HepG2 (cell line): Measurements from ENCODE around the gene ADSL. TPM values are rescaled to one million over a fixed set of nuclear protein-coding genes. Genes with fewer than 3 reads are reported as not detected.

Experiments used
- ATAC-seq: fragments of 200-7000 bp; cut with Tn5 transposase; 3 replicates; pipeline ENCODE4 v1.9.1; 2020; ENCODE audit warnings: mild to moderate bottlenecking, moderate library complexity
- BruUV-seq: library from RNA; stranded (reverse); fragments of 400-500 nt; replicated peaks from 2 replicates; lab custom pipeline; 2021; lab: Mats Ljungman, UMichigan
- CTCF ChIA-PET: fragments of 300-600 bp; formaldehyde crosslinking; extraction: SDS; loops from one replicate; lab custom pipeline; 2021; ENCODE audit warnings: low total read pairs, inconsistent platforms, low intra/inter-chr PET ratio; lab: Yijun Ruan, JAX
- POLR2A ChIA-PET: fragments of 350-600 bp; sonication (Branson Sonifier 250); formaldehyde crosslinking; loops from one replicate; lab custom pipeline; 2020; ENCODE audit warnings: antibody characterized with exemption, inconsistent platforms; lab: Yijun Ruan, JAX
- DNase-seq: peaks from one replicate; pipeline ENCODE4 v3.0.0-alpha.2; 2015; ENCODE audit warnings: low spot score
- FAIRE-seq: peaks from 3 replicates; lab custom pipeline; 2011; peaks lifted over from hg19 to GRCh38; lab: Jason Lieb, UNC
- H2AFZ ChIP-seq: one replicate; pipeline ENCODE4 v1.6.1; 2011; ENCODE audit warnings: low read length, inconsistent platforms
- H3K27ac ChIP-seq: fragments of 300-600 bp; 3 replicates; pipeline ENCODE4 v1.8.0; 2011; ENCODE audit warnings: mixed run types, mild to moderate bottlenecking, mixed read lengths, low read length, inconsistent platforms; ENCODE audit not compliant: insufficient read depth; ENCODE audit errors: extremely low read length
- H3K27me3 ChIP-seq, 2 experiments: fragments of 200-600 bp in 1 of 2; 2 replicates in 1 of 2; 3 replicates in 1 of 2; pipeline versions ENCODE4 v1.6.0 to v1.8.0; 2011; ENCODE audit warnings: low read length in 2 of 2, mild to moderate bottlenecking in 2 of 2, moderate library complexity in 2 of 2, inconsistent platforms in 1 of 2; ENCODE audit not compliant: insufficient read depth in 2 of 2, control insufficient read depth in 1 of 2
- H3K36me3 ChIP-seq, 2 experiments: fragments of 200-600 bp in 1 of 2; replicated peaks in 1 of 2; 2 replicates in 1 of 2; 3 replicates in 1 of 2; pipeline versions ENCODE4 v1.5.1 to v1.8.0; 2011; ENCODE audit warnings: low read length in 2 of 2, inconsistent platforms in 1 of 2; ENCODE audit not compliant: insufficient read depth in 2 of 2, control insufficient read depth in 1 of 2
- H3K4me1 ChIP-seq: 2 replicates; pipeline ENCODE4 v1.5.1; 2012; ENCODE audit warnings: low read length, inconsistent platforms; ENCODE audit not compliant: insufficient read depth
- H3K4me2 ChIP-seq: 2 replicates; pipeline ENCODE4 v1.6.0; 2011; ENCODE audit warnings: low read depth, low read length, inconsistent platforms
- H3K4me3 ChIP-seq, 3 experiments: fragments of 200-600 bp in 1 of 3; sonication (generic), shearing (Covaris generic) in 1 of 3; replicated peaks in 1 of 3; 2 replicates each; pipeline ENCODE4 v1.5.1; 2011 to 2016; ENCODE audit warnings: low read length in 3 of 3, inconsistent platforms in 2 of 3, low read depth in 2 of 3, mild to moderate bottlenecking in 2 of 3, control low read depth in 1 of 3, mixed read lengths in 1 of 3; ENCODE audit not compliant: insufficient read depth in 1 of 3
- H3K79me2 ChIP-seq: one replicate; pipeline ENCODE4 v1.6.1; 2011; ENCODE audit warnings: low read length, inconsistent platforms; ENCODE audit not compliant: insufficient read depth
- H3K9ac ChIP-seq: 2 replicates; pipeline ENCODE4 v1.6.0; 2011; ENCODE audit warnings: mild to moderate bottlenecking, low read depth, low read length, inconsistent platforms; ENCODE audit not compliant: insufficient read depth
- H3K9me3 ChIP-seq: 2 replicates; pipeline ENCODE4 v1.5.1; 2012; ENCODE audit warnings: mild to moderate bottlenecking, low read length
- H4K20me1 ChIP-seq: 2 replicates; pipeline ENCODE4 v1.6.0; 2011; ENCODE audit warnings: inconsistent platforms, mild to moderate bottlenecking, low read length, moderate library complexity; ENCODE audit not compliant: insufficient read depth
- ATAD3A ChIP-seq: sonication (generic); formaldehyde crosslinking; IDR thresholded peaks from 2 replicates; pipeline ENCODE4 v1.4.0; 2020; ENCODE audit warnings: missing genetic modification reagents
- RAD51 ChIP-seq: fragments of 450-650 bp; IDR thresholded peaks from 2 replicates; pipeline ENCODE4 v1.6.1; 2016; ENCODE audit warnings: borderline replicate concordance
- ZBTB40 ChIP-seq, 2 experiments: fragments of 450-650 bp in 1 of 2; sonication (generic) in 1 of 2; formaldehyde crosslinking in 1 of 2; IDR thresholded peaks; 2 replicates each; pipeline versions ENCODE4 v1.6.1 to v1.8.0; 2016 to 2022; ENCODE audit warnings: antibody characterized with exemption in 1 of 2, mild to moderate bottlenecking in 1 of 2, missing genetic modification reagents in 1 of 2
- WGBS: methylation state at CpG from one replicate; pipeline ENCODE4 v1.1.6; 2017; ENCODE audit warnings: low lambda C conversion rate; 5-methylcytosine and 5-hydroxymethylcytosine counted together
- in situ Hi-C: cut with HindIII; loops from 2 replicates; pipeline ENCODE4 v1.10.0; 2017; ENCODE audit warnings: low pct_unique_long_range_greater_than_20kb; ENCODE audit not compliant: extremely low pct_ligation_motif_present
- intact Hi-C: fragments of 100-400 bp; cut with micrococcal nuclease; formaldehyde crosslinking; loops from one replicate; pipeline ENCODE4 v1.10.0; 2022; ENCODE audit not compliant: unreplicated experiment
- polyA plus RNA-seq, 8 experiments: library from polyadenylated mRNA; depleted of rRNA in 3 of 8; stranded (reverse) in 7 of 8; unstranded in 1 of 8; fragments of >200 nt; fragmentation: Illumina TruSeq in 4 of 8; extraction: Trizol in 4 of 8; gene quantifications; 2 replicates each; pipeline versions ENCODE4 v1.2.1 to v1.2.3, GENCODE V29; 2011 to 2016; ENCODE audit warnings: low read depth in 4 of 8, missing spikeins in 1 of 8, mixed read lengths in 1 of 8; ENCODE audit not compliant: insufficient read depth in 1 of 8
- total RNA-seq, 5 experiments: library from RNA; depleted of rRNA; stranded (reverse); fragments of >200 nt; fragmentation: Illumina TruSeq; extraction: Trizol; gene quantifications; 2 replicates each; pipeline ENCODE4 v1.2.3, GENCODE V29; 2016; ENCODE audit warnings: low read depth in 1 of 5

Gene ADSL
- total and polyA plus RNA-seq, 2 of the 13 experiments (the other 11 are each of a cell fraction or from before 2014, with no cell fraction given) = 123 to 174 TPM

DNA sequence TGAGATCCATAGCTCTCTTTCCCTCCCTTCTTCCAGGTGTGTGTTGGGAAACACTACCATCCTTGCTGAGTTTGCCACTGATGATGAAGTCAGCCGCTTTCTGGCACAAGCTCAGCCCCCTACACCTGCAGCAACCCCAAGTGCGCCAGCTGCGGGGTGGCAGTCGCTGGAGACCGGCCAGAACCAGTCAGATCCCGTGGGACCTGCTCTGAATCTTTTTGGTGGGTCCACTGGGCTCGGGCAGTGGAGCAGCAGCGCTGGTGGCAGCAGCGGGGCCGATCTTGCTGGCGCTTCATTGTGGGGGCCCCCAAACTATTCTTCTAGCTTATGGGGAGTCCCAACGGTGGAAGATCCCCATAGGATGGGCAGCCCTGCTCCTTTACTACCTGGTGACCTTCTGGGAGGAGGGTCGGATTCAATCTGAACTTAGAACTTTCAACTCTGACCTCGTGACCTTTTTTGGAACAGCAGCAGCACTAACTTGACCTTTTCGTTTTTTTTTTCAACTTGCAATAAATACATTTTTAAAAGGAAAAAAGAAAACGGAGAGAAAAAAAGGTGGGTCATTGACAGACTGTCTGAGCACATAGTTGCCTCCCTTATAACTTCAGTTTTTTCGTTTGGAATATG is 23.4 kb upstream of the ADSL start:
- peaks cover 7 to 33% of the 10 kb centered on the region in 2 experiments for H3K36me3 ChIP-seq
- no peak for DNase-seq
- no peaks in the 10 kb centered on the region for H3K9me3 ChIP-seq
- no peaks in the 10 kb centered on the region; the same call in 1 of the 2 replicates for H4K20me1 ChIP-seq
- POLR2A ChIA-PET = interaction anchor here (0.6 kb wide), 1 partner anchor 135 kb away, joined by 4 read pairs; no protein-coding TSS in a partner anchor
- H3K79me2 ChIP-seq = no peaks in the 10 kb centered on the region
- 96% methylated on average over 16 of the region's 17 CpGs for WGBS
- no peak for FAIRE-seq
- no peak overlapping the region for H3K4me2 ChIP-seq
- H3K27ac ChIP-seq = no peak overlapping the region
- ATAC-seq = no peak
- H3K4me3 ChIP-seq = no peak overlapping the region
- CTCF ChIA-PET = no interaction called here
- BruUV-seq = no TSS peak
- no peaks in the 10 kb centered on the region for H3K4me1 ChIP-seq
- H3K27me3 ChIP-seq = no peaks in the 10 kb centered on the region
- TF ChIP-seq RAD51 (no peak), ZBTB40 (IDR thresholded peaks at IDR 0.05) (no peak), ZBTB40 (CRISPR knock-in tag; IDR thresholded peaks at IDR 0.05) (no peak), ATAD3A (CRISPR knock-in tag) (no peak)
- intact Hi-C loops (no loop called here), in situ Hi-C loops (no loop called here)
- H2AFZ ChIP-seq = no peak overlapping the region
- H3K9ac ChIP-seq = no peak overlapping the region
